GM12878 (cell line): ENCODE data around the gene RAB29. TPM values are rescaled to one million over a fixed set of nuclear protein-coding genes. Genes with fewer than 3 reads are reported as not detected.

ENCODE experiments used
- ATAC-seq: fragments of 200-7000 bp; cut with Tn5 transposase; 3 replicates; pipeline ENCODE4 v1.9.1; 2020; ENCODE audit warnings: mild to moderate bottlenecking, moderate library complexity
- BruUV-seq: library from RNA; stranded (reverse); fragments of 400-500 nt; replicated peaks from 2 replicates; lab custom pipeline; 2021; lab: Mats Ljungman, UMichigan
- CTCF ChIA-PET: fragments of 300-600 bp; sonication (Branson Sonifier 250); formaldehyde crosslinking; extraction: SDS; loops from one replicate; lab custom pipeline; 2021; ENCODE audit warnings: inconsistent platforms; lab: Yijun Ruan, JAX
- POLR2A ChIA-PET: fragments of 350-600 bp; formaldehyde crosslinking; extraction: SDS; loops from one replicate; lab custom pipeline; 2021; ENCODE audit warnings: inconsistent platforms; lab: Charles Lee
- RAD21 ChIA-PET: fragments of 300-600 bp; sonication (Branson Sonifier 250); formaldehyde crosslinking; loops from one replicate; lab custom pipeline; 2023; ENCODE audit warnings: antibody characterized with exemption; ENCODE audit not compliant: unreplicated experiment; lab: Charles Lee
- SMC1A ChIA-PET: fragments of 300-600 bp; sonication (Branson Sonifier 250); formaldehyde crosslinking; loops from one replicate; lab custom pipeline; 2023; ENCODE audit not compliant: unreplicated experiment, uncharacterized antibody; lab: Charles Lee
- DNase-seq: peaks from one replicate; pipeline ENCODE4 v3.0.0-alpha.2; 2011; ENCODE audit warnings: low read depth, low spot score
- FAIRE-seq: peaks from 3 replicates; lab custom pipeline; 2011; peaks lifted over from hg19 to GRCh38; lab: Jason Lieb, UNC
- H2AFZ ChIP-seq: 2 replicates; pipeline ENCODE4 v1.6.0; 2011; ENCODE audit warnings: low read depth, low read length, control low read depth; ENCODE audit not compliant: control insufficient read depth
- H3K27ac ChIP-seq: 2 replicates; pipeline ENCODE4 v1.5.1; 2011; ENCODE audit warnings: control low read depth; ENCODE audit not compliant: control insufficient read depth, insufficient read depth
- H3K27me3 ChIP-seq, 2 experiments: replicated peaks in 1 of 2; 2 replicates each; pipeline versions ENCODE4 v1.6.0 to v1.6.1; 2011; ENCODE audit warnings: low read length in 1 of 2; ENCODE audit not compliant: control insufficient read depth in 2 of 2, insufficient read depth in 2 of 2
- H3K36me3 ChIP-seq, 2 experiments: 2 replicates each; pipeline ENCODE4 v1.5.1; 2011; ENCODE audit warnings: low read length in 1 of 2; ENCODE audit not compliant: control insufficient read depth in 2 of 2, insufficient read depth in 2 of 2
- H3K4me1 ChIP-seq: 2 replicates; pipeline ENCODE4 v1.6.1; 2011; ENCODE audit warnings: mild to moderate bottlenecking, low read length, moderate library complexity, mixed read lengths; ENCODE audit not compliant: control insufficient read depth, insufficient read depth
- H3K4me2 ChIP-seq: 2 replicates; pipeline ENCODE4 v1.6.0; 2011; ENCODE audit warnings: control low read depth; ENCODE audit not compliant: control insufficient read depth, insufficient read depth
- H3K4me3 ChIP-seq: fragments of 200-600 bp; sonication (generic); 2 replicates; pipeline ENCODE4 v1.5.1; 2016
- H3K79me2 ChIP-seq: 2 replicates; pipeline ENCODE4 v1.6.0; 2011; ENCODE audit warnings: low read length; ENCODE audit not compliant: control insufficient read depth, insufficient read depth
- H3K9ac ChIP-seq: 2 replicates; pipeline ENCODE4 v1.8.0; 2011; ENCODE audit warnings: low read length, control low read depth, mixed read lengths; ENCODE audit not compliant: control insufficient read depth, insufficient read depth
- H3K9me3 ChIP-seq: replicated peaks from 3 replicates; pipeline ENCODE4 v1.5.1; 2011; ENCODE audit warnings: mild to moderate bottlenecking, low read length; ENCODE audit not compliant: control insufficient read depth, insufficient read depth
- H4K20me1 ChIP-seq: 2 replicates; pipeline ENCODE4 v1.6.0; 2011; ENCODE audit not compliant: control insufficient read depth, insufficient read depth
- BMI1 ChIP-seq: fragments of 450-650 bp; IDR thresholded peaks from 2 replicates; pipeline ENCODE4 v1.6.1; 2016; ENCODE audit warnings: mild to moderate bottlenecking, moderate library complexity, borderline replicate concordance
- CEBPZ ChIP-seq: fragments of 150-350 bp; IDR thresholded peaks from 2 replicates; pipeline ENCODE4 v1.6.1; 2016; ENCODE audit warnings: low read depth, low read length
- EZH2 ChIP-seq: IDR thresholded peaks from 2 replicates; pipeline ENCODE4 v1.6.1; 2012; ENCODE audit warnings: low read depth, mild to moderate bottlenecking, control low read depth, inconsistent platforms, low read length, borderline replicate concordance; ENCODE audit not compliant: control insufficient read depth
- FOXM1 ChIP-seq: IDR thresholded peaks from 2 replicates; pipeline ENCODE4 v1.6.1; 2012; ENCODE audit warnings: low read depth, mild to moderate bottlenecking, inconsistent platforms, low read length, moderate library complexity
- HCFC1 ChIP-seq: fragments of 150-350 bp; IDR thresholded peaks from 2 replicates; pipeline ENCODE4 v1.6.1; 2014; ENCODE audit warnings: low read length
- IKZF2 ChIP-seq, 2 experiments: fragments of 450-650 bp; IDR thresholded peaks; 2 replicates each; pipeline ENCODE4 v1.6.1; 2017; ENCODE audit warnings: mild to moderate bottlenecking in 2 of 2, moderate library complexity in 2 of 2
- IRF3 ChIP-seq: fragments of 450-650 bp; IDR thresholded peaks from 2 replicates; pipeline ENCODE4 v1.6.1; 2014; ENCODE audit warnings: mild to moderate bottlenecking
- JUND ChIP-seq: IDR thresholded peaks from 2 replicates; pipeline ENCODE4 v1.6.1; 2012; ENCODE audit warnings: low read depth, mild to moderate bottlenecking, low read length, improper control_type of control experiment, moderate library complexity
- KDM1A ChIP-seq: fragments of 200-600 bp; sonication (generic); IDR thresholded peaks from 2 replicates; pipeline ENCODE4 v1.6.1; 2016; ENCODE audit warnings: borderline replicate concordance
- KLF5 ChIP-seq: fragments of 450-650 bp; IDR thresholded peaks from 2 replicates; pipeline ENCODE4 v1.6.1; 2014; ENCODE audit warnings: mild to moderate bottlenecking; ENCODE audit not compliant: partially characterized antibody
- MXI1 ChIP-seq: fragments of 150-350 bp; IDR thresholded peaks from 2 replicates; pipeline ENCODE4 v1.6.1; 2011; ENCODE audit warnings: low read depth, mild to moderate bottlenecking, inconsistent platforms, low read length, improper control_type of control experiment
- MYC ChIP-seq: IDR thresholded peaks from 2 replicates; pipeline ENCODE4 v1.6.1; 2011; ENCODE audit warnings: mild to moderate bottlenecking, low read length, moderate library complexity, inconsistent platforms; ENCODE audit not compliant: insufficient read depth, insufficient replicate concordance, insufficient read length, severe bottlenecking
- NFYA ChIP-seq: IDR thresholded peaks from 2 replicates; pipeline ENCODE4 v1.6.1; 2011; ENCODE audit warnings: low read depth, mild to moderate bottlenecking, low read length, improper control_type of control experiment, borderline replicate concordance
- RELA ChIP-seq: fragments of 450-650 bp; IDR thresholded peaks from 2 replicates; pipeline ENCODE4 v1.8.0; 2014; ENCODE audit warnings: borderline replicate concordance; ENCODE audit not compliant: partially characterized antibody
- SIN3A ChIP-seq: IDR thresholded peaks from 2 replicates; pipeline ENCODE4 v1.6.1; 2012; ENCODE audit warnings: low read depth, low read length, improper control_type of control experiment
- SREBF2 ChIP-seq: IDR thresholded peaks from 2 replicates; pipeline ENCODE4 v1.6.1; 2012; ENCODE audit warnings: mild to moderate bottlenecking, low read length
- STAT3 ChIP-seq: IDR thresholded peaks from 2 replicates; pipeline ENCODE4 v1.6.1; 2011; ENCODE audit warnings: low read depth, low read length, improper control_type of control experiment
- TCF7 ChIP-seq: IDR thresholded peaks from 2 replicates; pipeline ENCODE4 v1.6.1; 2014; ENCODE audit warnings: antibody characterized with exemption, borderline replicate concordance
- YBX1 ChIP-seq: fragments of 450-650 bp; IDR thresholded peaks from 2 replicates; pipeline ENCODE4 v1.6.1; 2016; ENCODE audit warnings: antibody characterized with exemption
- ZSCAN29 ChIP-seq: fragments of 450-650 bp; IDR thresholded peaks from 2 replicates; pipeline ENCODE4 v1.6.1; 2017; ENCODE audit warnings: mild to moderate bottlenecking, moderate library complexity
- WGBS: methylation state at CpG from one replicate; pipeline ENCODE4 v1.1.6; 2016; ENCODE audit warnings: low lambda C conversion rate; ENCODE audit not compliant: insufficient replicate concordance, insufficient coverage; ENCODE audit errors: missing lambda C conversion rate; 5-methylcytosine and 5-hydroxymethylcytosine counted together
- in situ Hi-C: fragments of 300-500 bp; cut with MboI; formaldehyde crosslinking; loops from 9 replicates; pipeline ENCODE4 v1.14.3; 2018; ENCODE audit warnings: mixed read lengths
- intact Hi-C: fragments of 100-400 bp; cut with micrococcal nuclease; formaldehyde crosslinking; loops from one replicate; pipeline ENCODE4 v1.14.2; 2022; ENCODE audit not compliant: unreplicated experiment
- polyA plus RNA-seq, 11 experiments: library from polyadenylated mRNA; depleted of rRNA in 4 of 11; unstranded in 6 of 11; stranded (reverse) in 5 of 11; fragments of >200 nt; fragmentation: Nextera tagmentation in 4 of 11; fragmentation: Illumina TruSeq in 1 of 11; extraction: Ambion mirVana in 4 of 11; extraction: Trizol in 1 of 11; gene quantifications; 1 replicate in 1 of 11; 2 replicates in 10 of 11; pipeline versions ENCODE4 v1.2.1 to v1.2.3, GENCODE V29; 2011 to 2016; ENCODE audit warnings: inconsistent platforms in 2 of 11, missing spikeins in 2 of 11, low read depth in 1 of 11
- total RNA-seq, 4 experiments: library from RNA; depleted of rRNA in 3 of 4; stranded (reverse); fragments of >200 nt in 3 of 4; fragmentation: Illumina TruSeq in 1 of 4; extraction: Trizol in 1 of 4; gene quantifications; 2 replicates each; pipeline versions ENCODE4 v1.2.1 to v1.2.3, GENCODE V29; 2013 to 2021

The RAB29 gene
- total and polyA plus RNA-seq, 10 of the 15 experiments (the other 5 are each of a cell fraction or from before 2014, with no cell fraction given), result 11.7 to 74.5 (median 15.0) TPM

- Histone ChIP-seq H3K4me3 (no peak overlapping the region), H3K4me2 (no peak overlapping the region; the same call in 1 of the 2 replicates), H3K36me3 (no peaks in the 10 kb centered on the region), H3K27me3 (peaks cover 2 to 10% of the 10 kb centered on the region in 2 experiments; a peak in 2 of 4 replicates), H3K4me1 (peaks cover 6% of the 10 kb centered on the region), H3K79me2 (no peaks in the 10 kb centered on the region), H3K27ac (no peak overlapping the region), H3K9ac (no peak overlapping the region), H2AFZ (no peak overlapping the region), H4K20me1 (no peaks in the 10 kb centered on the region), H3K9me3 (no peaks in the 10 kb centered on the region)
- ChIA-PET SMC1A (interaction anchor here (0.9 to 2.6 kb wide), 7 partner anchors 18 to 166 kb away, joined by 3 to 12 read pairs (median 4); no protein-coding TSS in a partner anchor), RAD21 (interaction anchor here (0.8 to 1.8 kb wide), 4 partner anchors 20 to 166 kb away, joined by 3 to 5 read pairs (median 4); partner anchors contain the start of gene NUCKS1), CTCF (interaction anchor here (0.6 to 2.4 kb wide), 7 partner anchors 19 to 220 kb away, joined by 4 to 13 read pairs (median 4); no protein-coding TSS in a partner anchor), POLR2A (interaction anchor here (0.9 to 1.8 kb wide), 4 partner anchors 15 to 62 kb away, joined by 3 to 7 read pairs (median 3); no protein-coding TSS in a partner anchor)
- BruUV-seq, result no TSS peak
- intact Hi-C loops (loop anchor here (5.0 kb wide), 2 partner anchors 51 to 106 kb away; no protein-coding TSS in a partner anchor), in situ Hi-C loops (no loop called here)
- ATAC-seq (no peak), DNase-seq (no peak), FAIRE-seq (no peak)
- 46% methylated on average over 5 of the region's 5 CpGs for WGBS
- TF ChIP-seq JUND (no peak), BMI1 (no peak), KDM1A (no peak), IKZF2 (IDR thresholded peaks at IDR 0.05) (no peak), IRF3 (no peak), STAT3 (no peak), KLF5 (no peak), ZSCAN29 (no peak), NFYA (no peak), SREBF2 (no peak), MXI1 (no peak), RELA (no peak), MYC (no peak), CEBPZ (no peak), YBX1 (no peak), TCF7 (no peak), FOXM1 (no peak), HCFC1 (no peak), EZH2 (no peak), SIN3A (no peak)
Measured at GRCh38 chr1:205811660-205812059, 36.4 kb upstream of the RAB29 start.
